WTC11 (cell line): ENCODE results near the gene KDM4C. TPM values are rescaled to one million over a fixed set of nuclear protein-coding genes. Genes with fewer than 3 reads are reported as not detected.

Source experiments
- ATAC-seq: fragments of 200-7000 bp; cut with Tn5 transposase; 2 replicates; pipeline ENCODE4 v1.10.0; 2021; ENCODE audit warnings: mild to moderate bottlenecking, moderate library complexity
- CTCF ChIA-PET: fragments of 300-600 bp; sonication (Branson Sonifier 250); formaldehyde crosslinking; loops from one replicate; lab custom pipeline; 2021; ENCODE audit warnings: antibody characterized with exemption; lab: Charles Lee
- POLR2A ChIA-PET: fragments of 350-600 bp; sonication (Branson Sonifier 250); formaldehyde crosslinking; loops from one replicate; lab custom pipeline; 2021; ENCODE audit warnings: antibody characterized with exemption; lab: Charles Lee
- DNase-seq: peaks from one replicate; pipeline ENCODE4 v3.0.0; 2021; ENCODE audit warnings: low spot score
- H3K27ac Mint-ChIP-seq: 2 replicates; pipeline ENCODE4 v1.8.0; 2021; ENCODE audit warnings: mixed read lengths
- H3K27me3 Mint-ChIP-seq: 2 replicates; pipeline ENCODE4 v1.8.0; 2021; ENCODE audit warnings: low read depth, mild to moderate bottlenecking, moderate library complexity, mixed read lengths
- H3K36me3 Mint-ChIP-seq: 2 replicates; pipeline ENCODE4 v1.8.0; 2021; ENCODE audit warnings: mixed read lengths
- H3K4me1 Mint-ChIP-seq: 2 replicates; pipeline ENCODE4 v1.8.0; 2022; ENCODE audit warnings: mixed read lengths
- H3K4me3 Mint-ChIP-seq: 2 replicates; pipeline ENCODE4 v1.8.0; 2021; ENCODE audit warnings: mild to moderate bottlenecking, moderate library complexity, mixed read lengths
- H3K9me3 Mint-ChIP-seq: 2 replicates; pipeline ENCODE4 v1.8.0; 2021; ENCODE audit warnings: mixed read lengths
- GTF2I ChIP-seq: fragments of 250-450 bp; sonication (Bioruptor Pico); conservative IDR thresholded peaks from 2 replicates; pipeline ENCODE4 v1.4.0; 2021; ENCODE audit warnings: mild to moderate bottlenecking
- HMGA2 ChIP-seq: fragments of 250-450 bp; sonication (Bioruptor Pico); IDR thresholded peaks from 2 replicates; pipeline ENCODE4 v1.4.0; 2021; ENCODE audit warnings: mild to moderate bottlenecking, moderate library complexity
- IRF2 ChIP-seq: sonication (generic); formaldehyde crosslinking; IDR thresholded peaks from 2 replicates; pipeline ENCODE4 v1.8.0; 2022; ENCODE audit warnings: low read depth, missing genetic modification reagents, borderline replicate concordance
- JAZF1 ChIP-seq: fragments of 250-450 bp; sonication (Bioruptor Pico); IDR thresholded peaks from 2 replicates; pipeline ENCODE4 v1.9.0; 2021; ENCODE audit warnings: moderate library complexity, mild to moderate bottlenecking, inconsistent platforms
- JUN ChIP-seq: sonication (generic); formaldehyde crosslinking; IDR thresholded peaks from 2 replicates; pipeline ENCODE4 v1.8.0; 2023; ENCODE audit warnings: mild to moderate bottlenecking, missing genetic modification reagents
- OVOL2 ChIP-seq: fragments of 250-450 bp; sonication (Bioruptor Pico); IDR thresholded peaks from 2 replicates; pipeline ENCODE4 v1.9.0; 2021; ENCODE audit warnings: mild to moderate bottlenecking, borderline replicate concordance
- SOX15 ChIP-seq: fragments of 250-450 bp; sonication (Bioruptor Pico); IDR thresholded peaks from 2 replicates; pipeline ENCODE4 v1.9.0; 2021; ENCODE audit warnings: mild to moderate bottlenecking
- total RNA-seq: library from RNA; stranded (reverse); gene quantifications from 3 replicates; pipeline ENCODE4 v1.2.3, GENCODE V29; 2021
- TF ChIP-seq, protein P1 (sequence below): sonication (generic); formaldehyde crosslinking; IDR thresholded peaks from 2 replicates; pipeline ENCODE4 v1.8.1; 2023; ENCODE audit warnings: mild to moderate bottlenecking, missing genetic modification reagents, borderline replicate concordance
- TF ChIP-seq, protein P2 (sequence below): fragments of 250-450 bp; sonication (Bioruptor Pico); IDR thresholded peaks from 2 replicates; pipeline ENCODE4 v1.8.0; 2021; ENCODE audit warnings: mild to moderate bottlenecking
- TF ChIP-seq, protein P3 (sequence below): sonication (generic); formaldehyde crosslinking; IDR thresholded peaks from 2 replicates; pipeline ENCODE4 v1.8.1; 2023; ENCODE audit warnings: mild to moderate bottlenecking, missing genetic modification reagents
- TF ChIP-seq, protein P4 (sequence below): sonication (generic); formaldehyde crosslinking; IDR thresholded peaks from 2 replicates; pipeline ENCODE4 v1.8.1; 2022; ENCODE audit warnings: mild to moderate bottlenecking, missing genetic modification reagents, moderate library complexity, borderline replicate concordance
- TF ChIP-seq, protein P5 (sequence below): sonication (generic); formaldehyde crosslinking; IDR thresholded peaks from 2 replicates; pipeline ENCODE4 v1.8.0; 2023; ENCODE audit warnings: mild to moderate bottlenecking, missing genetic modification reagents
- TF ChIP-seq, protein P6 (sequence below): sonication (generic); formaldehyde crosslinking; IDR thresholded peaks from 2 replicates; pipeline ENCODE4 v1.8.1; 2023; ENCODE audit warnings: mild to moderate bottlenecking, missing genetic modification reagents, moderate library complexity

The KDM4C gene
- total RNA-seq, 1 experiment from 2014 or later = 29.2 TPM

DNA sequence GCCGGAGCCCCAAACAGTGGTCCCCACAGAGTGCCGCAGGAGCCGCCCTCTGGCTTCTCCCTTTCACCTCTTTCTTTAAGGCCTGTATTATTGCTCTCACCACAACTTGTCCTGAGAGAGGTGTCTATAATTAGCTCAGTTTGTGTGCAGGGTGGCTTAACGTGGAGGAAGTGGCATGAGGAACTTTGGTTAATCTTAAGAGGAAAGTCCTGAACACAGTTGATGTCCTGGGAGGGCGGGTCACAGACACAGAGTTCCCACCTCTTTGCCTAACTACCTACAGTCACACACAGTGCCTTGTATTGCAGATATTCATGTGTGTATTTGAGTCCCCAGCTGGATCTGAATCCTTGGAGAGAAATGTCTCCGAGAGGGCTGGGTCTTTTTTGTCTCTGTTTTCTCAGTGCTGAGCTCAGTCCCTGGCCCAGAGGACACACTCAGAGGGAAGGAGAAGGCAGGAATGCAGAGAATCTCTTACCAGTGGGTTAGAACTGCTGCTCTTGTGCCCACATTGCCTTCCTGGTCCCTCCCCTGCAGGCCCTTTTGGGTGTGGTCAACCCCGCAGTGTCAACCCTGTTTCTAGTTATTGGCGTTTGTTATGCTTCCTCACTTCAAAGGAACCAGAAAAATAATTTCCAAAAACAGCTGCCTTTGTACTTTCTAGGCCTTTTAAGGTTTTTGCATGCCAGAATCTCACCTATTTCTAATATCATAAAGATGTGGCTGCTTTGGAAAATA is 392.5 kb downstream of the KDM4C start:
- H3K27me3 Mint-ChIP-seq = no peaks in the 10 kb centered on the region
- ATAC-seq (peak; percentile 42; the same call in 1 of the 2 replicates), DNase-seq (no peak)
- H3K36me3 Mint-ChIP-seq = peaks cover 3% of the 10 kb centered on the region
- no peak overlapping the region for H3K4me3 Mint-ChIP-seq
- CTCF ChIA-PET = interaction anchor here (1.3 kb wide), 1 partner anchor 84 kb away, joined by 5 read pairs; no protein-coding TSS in a partner anchor
- no peaks in the 10 kb centered on the region for H3K9me3 Mint-ChIP-seq
- POLR2A ChIA-PET = no interaction called here
- H3K27ac Mint-ChIP-seq = 0 out of 2 replicates have a peak overlapping the region, but pooled peaks have one; percentile 49
- TF ChIP-seq, protein P1, sequence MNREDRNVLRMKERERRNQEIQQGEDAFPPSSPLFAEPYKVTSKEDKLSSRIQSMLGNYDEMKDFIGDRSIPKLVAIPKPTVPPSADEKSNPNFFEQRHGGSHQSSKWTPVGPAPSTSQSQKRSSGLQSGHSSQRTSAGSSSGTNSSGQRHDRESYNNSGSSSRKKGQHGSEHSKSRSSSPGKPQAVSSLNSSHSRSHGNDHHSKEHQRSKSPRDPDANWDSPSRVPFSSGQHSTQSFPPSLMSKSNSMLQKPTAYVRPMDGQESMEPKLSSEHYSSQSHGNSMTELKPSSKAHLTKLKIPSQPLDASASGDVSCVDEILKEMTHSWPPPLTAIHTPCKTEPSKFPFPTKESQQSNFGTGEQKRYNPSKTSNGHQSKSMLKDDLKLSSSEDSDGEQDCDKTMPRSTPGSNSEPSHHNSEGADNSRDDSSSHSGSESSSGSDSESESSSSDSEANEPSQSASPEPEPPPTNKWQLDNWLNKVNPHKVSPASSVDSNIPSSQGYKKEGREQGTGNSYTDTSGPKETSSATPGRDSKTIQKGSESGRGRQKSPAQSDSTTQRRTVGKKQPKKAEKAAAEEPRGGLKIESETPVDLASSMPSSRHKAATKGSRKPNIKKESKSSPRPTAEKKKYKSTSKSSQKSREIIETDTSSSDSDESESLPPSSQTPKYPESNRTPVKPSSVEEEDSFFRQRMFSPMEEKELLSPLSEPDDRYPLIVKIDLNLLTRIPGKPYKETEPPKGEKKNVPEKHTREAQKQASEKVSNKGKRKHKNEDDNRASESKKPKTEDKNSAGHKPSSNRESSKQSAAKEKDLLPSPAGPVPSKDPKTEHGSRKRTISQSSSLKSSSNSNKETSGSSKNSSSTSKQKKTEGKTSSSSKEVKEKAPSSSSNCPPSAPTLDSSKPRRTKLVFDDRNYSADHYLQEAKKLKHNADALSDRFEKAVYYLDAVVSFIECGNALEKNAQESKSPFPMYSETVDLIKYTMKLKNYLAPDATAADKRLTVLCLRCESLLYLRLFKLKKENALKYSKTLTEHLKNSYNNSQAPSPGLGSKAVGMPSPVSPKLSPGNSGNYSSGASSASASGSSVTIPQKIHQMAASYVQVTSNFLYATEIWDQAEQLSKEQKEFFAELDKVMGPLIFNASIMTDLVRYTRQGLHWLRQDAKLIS = no peak
- TF ChIP-seq, protein P2, sequence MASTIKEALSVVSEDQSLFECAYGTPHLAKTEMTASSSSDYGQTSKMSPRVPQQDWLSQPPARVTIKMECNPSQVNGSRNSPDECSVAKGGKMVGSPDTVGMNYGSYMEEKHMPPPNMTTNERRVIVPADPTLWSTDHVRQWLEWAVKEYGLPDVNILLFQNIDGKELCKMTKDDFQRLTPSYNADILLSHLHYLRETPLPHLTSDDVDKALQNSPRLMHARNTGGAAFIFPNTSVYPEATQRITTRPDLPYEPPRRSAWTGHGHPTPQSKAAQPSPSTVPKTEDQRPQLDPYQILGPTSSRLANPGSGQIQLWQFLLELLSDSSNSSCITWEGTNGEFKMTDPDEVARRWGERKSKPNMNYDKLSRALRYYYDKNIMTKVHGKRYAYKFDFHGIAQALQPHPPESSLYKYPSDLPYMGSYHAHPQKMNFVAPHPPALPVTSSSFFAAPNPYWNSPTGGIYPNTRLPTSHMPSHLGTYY (CRISPR knock-in tag) = no peak
- TF ChIP-seq SOX15 (CRISPR knock-in tag) (no peak), OVOL2 (CRISPR knock-in tag) (no peak)
- TF ChIP-seq, protein P3, sequence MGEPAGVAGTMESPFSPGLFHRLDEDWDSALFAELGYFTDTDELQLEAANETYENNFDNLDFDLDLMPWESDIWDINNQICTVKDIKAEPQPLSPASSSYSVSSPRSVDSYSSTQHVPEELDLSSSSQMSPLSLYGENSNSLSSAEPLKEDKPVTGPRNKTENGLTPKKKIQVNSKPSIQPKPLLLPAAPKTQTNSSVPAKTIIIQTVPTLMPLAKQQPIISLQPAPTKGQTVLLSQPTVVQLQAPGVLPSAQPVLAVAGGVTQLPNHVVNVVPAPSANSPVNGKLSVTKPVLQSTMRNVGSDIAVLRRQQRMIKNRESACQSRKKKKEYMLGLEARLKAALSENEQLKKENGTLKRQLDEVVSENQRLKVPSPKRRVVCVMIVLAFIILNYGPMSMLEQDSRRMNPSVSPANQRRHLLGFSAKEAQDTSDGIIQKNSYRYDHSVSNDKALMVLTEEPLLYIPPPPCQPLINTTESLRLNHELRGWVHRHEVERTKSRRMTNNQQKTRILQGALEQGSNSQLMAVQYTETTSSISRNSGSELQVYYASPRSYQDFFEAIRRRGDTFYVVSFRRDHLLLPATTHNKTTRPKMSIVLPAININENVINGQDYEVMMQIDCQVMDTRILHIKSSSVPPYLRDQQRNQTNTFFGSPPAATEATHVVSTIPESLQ (CRISPR knock-in tag) = no peak
- TF ChIP-seq, protein P4, sequence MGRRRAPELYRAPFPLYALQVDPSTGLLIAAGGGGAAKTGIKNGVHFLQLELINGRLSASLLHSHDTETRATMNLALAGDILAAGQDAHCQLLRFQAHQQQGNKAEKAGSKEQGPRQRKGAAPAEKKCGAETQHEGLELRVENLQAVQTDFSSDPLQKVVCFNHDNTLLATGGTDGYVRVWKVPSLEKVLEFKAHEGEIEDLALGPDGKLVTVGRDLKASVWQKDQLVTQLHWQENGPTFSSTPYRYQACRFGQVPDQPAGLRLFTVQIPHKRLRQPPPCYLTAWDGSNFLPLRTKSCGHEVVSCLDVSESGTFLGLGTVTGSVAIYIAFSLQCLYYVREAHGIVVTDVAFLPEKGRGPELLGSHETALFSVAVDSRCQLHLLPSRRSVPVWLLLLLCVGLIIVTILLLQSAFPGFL (CRISPR knock-in tag) = no peak
- TF ChIP-seq, protein P5, sequence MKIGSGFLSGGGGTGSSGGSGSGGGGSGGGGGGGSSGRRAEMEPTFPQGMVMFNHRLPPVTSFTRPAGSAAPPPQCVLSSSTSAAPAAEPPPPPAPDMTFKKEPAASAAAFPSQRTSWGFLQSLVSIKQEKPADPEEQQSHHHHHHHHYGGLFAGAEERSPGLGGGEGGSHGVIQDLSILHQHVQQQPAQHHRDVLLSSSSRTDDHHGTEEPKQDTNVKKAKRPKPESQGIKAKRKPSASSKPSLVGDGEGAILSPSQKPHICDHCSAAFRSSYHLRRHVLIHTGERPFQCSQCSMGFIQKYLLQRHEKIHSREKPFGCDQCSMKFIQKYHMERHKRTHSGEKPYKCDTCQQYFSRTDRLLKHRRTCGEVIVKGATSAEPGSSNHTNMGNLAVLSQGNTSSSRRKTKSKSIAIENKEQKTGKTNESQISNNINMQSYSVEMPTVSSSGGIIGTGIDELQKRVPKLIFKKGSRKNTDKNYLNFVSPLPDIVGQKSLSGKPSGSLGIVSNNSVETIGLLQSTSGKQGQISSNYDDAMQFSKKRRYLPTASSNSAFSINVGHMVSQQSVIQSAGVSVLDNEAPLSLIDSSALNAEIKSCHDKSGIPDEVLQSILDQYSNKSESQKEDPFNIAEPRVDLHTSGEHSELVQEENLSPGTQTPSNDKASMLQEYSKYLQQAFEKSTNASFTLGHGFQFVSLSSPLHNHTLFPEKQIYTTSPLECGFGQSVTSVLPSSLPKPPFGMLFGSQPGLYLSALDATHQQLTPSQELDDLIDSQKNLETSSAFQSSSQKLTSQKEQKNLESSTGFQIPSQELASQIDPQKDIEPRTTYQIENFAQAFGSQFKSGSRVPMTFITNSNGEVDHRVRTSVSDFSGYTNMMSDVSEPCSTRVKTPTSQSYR = no peak
- H3K4me1 Mint-ChIP-seq = 0 out of 2 replicates have a peak, but pooled peaks cover 9% of the 10 kb centered on the region

DNA sequence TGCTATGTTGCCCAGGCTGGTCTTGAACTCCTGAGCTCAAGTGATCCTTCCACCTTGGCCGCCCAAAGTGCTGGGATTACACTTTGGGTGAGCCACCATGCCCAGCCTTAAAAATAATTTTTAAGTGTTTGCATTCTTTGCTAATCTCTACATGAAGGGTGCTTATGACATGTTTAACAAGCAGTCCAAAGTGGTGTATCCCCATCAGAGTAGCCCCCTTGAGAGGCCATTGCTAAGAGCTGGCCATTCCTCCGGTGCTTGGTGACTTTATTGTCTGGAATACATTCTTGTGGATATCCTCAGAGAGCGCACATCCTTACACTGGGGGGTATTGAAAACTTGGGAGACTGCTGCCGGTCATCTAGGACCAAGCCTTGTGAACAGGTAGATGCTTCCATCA is 395.4 kb downstream of the KDM4C start:
- POLR2A ChIA-PET = no interaction called here
- CTCF ChIA-PET = interaction anchor here (1.0 kb wide), 1 partner anchor 100 kb away, joined by 3 read pairs; no protein-coding TSS in a partner anchor
- peaks cover 8% of the 10 kb centered on the region for H3K36me3 Mint-ChIP-seq
- no peak overlapping the region for H3K27ac Mint-ChIP-seq
- H3K4me1 Mint-ChIP-seq = no peaks in the 10 kb centered on the region
- H3K9me3 Mint-ChIP-seq = 0 out of 2 replicates have a peak, but pooled peaks cover 4% of the 10 kb centered on the region
- DNase-seq = no peak
- no peak for ATAC-seq
- no peak overlapping the region for H3K4me3 Mint-ChIP-seq
- H3K27me3 Mint-ChIP-seq = no peaks in the 10 kb centered on the region
- TF ChIP-seq HMGA2 (CRISPR knock-in tag) = no peak
- no peak for TF ChIP-seq JUN (CRISPR knock-in tag)
- TF ChIP-seq, protein P4 (CRISPR knock-in tag) = no peak
- TF ChIP-seq JAZF1 (CRISPR knock-in tag) = no peak
- TF ChIP-seq, protein P6, sequence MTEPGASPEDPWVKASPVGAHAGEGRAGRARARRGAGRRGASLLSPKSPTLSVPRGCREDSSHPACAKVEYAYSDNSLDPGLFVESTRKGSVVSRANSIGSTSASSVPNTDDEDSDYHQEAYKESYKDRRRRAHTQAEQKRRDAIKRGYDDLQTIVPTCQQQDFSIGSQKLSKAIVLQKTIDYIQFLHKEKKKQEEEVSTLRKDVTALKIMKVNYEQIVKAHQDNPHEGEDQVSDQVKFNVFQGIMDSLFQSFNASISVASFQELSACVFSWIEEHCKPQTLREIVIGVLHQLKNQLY (CRISPR knock-in tag) = no peak
- TF ChIP-seq IRF2 = no peak
- TF ChIP-seq GTF2I (CRISPR knock-in tag) = no peak
- TF ChIP-seq, protein P1 = no peak
